ENCODE results near the gene TMEM131.

The TMEM131 gene

DNA sequence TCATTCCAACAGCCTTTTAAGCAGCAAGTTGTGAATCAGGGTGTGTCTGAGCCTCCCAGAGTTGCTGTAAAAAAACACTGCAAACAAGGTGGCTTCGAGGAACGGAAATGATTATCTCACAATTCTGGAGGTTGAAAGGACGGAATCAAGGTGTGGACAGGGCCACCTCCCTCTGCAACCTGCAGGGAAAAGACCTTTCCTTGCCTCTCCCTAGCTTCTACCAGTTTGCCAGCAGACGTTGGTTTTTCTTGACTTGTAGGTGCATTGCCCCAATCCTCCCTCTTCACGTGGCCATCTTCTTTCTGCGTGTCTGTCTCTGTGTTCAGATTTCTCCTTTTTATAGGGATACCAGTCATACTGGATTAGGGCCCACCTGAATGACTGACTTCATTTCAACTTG lies 24.8 kb upstream of the TMEM131 start:
- no peak for DNase-seq (ENCODE audit: low spot score)

GRCh38 chr2:98016908-98017670 lies 21.3 kb upstream of the TMEM131 start:
- no peak for DNase-seq (ENCODE audit: low spot score)

DNA sequence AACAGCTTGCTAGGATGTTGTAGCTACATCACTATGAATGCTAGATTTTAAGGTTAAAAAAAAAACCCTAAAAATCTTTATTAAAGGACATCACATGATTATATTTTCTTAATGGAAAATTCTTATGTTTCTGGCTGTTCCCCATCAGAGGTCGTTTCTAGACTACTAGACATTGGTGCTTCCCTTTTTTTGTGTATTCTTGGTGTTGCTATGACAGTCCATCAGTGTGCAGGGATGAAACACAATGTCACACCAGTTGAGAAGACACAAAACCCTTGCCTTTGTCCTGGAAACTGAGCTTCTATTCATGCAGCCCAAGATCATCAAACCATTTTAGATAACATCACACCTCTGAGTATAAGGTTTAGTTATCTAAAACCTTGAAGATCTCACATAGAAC lies 19.9 kb upstream of the TMEM131 start:
- no peak for DNase-seq (ENCODE audit: low spot score)

GRCh38 chr2:98014379-98014778 lies 18.6 kb upstream of the TMEM131 start:
- no peak for DNase-seq (ENCODE audit: low spot score)

DNA sequence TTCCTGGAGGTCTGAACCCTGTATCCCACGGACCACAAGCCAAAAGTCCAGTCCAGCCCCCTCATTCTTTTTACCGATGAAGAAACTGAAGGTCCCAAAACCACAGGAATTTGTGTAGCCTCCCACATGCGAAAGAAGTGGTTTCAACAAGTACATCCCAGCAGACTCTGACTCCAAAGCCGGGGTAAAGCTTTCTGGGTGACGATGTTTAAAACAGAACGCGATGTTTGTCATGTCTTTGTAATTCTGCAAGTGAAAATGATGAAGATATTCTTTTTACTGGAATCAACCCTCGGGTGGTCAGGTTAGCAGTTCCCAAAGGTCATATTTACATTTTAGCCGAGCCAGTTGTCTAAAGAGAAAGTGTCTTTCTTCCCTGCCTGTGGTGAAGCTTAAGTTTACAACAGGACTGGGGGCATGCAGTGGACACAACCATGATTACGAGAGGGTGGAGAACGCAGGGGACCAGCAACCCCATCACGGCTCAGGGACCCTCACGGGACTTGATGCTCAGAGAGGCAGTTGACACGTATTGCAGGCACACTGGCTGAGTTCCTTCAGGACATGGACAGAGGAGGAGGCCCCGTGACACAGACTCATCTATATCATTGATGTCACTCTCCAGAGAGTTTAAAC lies 17.8 kb upstream of the TMEM131 start:
- DNase-seq (ENCODE audit: low spot score): no peak

- DNase-seq (ENCODE audit: low spot score): no peak
Measured at GRCh38 chr2:98012561-98012991, 16.8 kb upstream of the TMEM131 start.

- DNase-seq (ENCODE audit: low spot score): no peak
Measured at GRCh38 chr2:98009887-98010760, 14.4 kb upstream of the TMEM131 start.

GRCh38 chr2:98008415-98008814 lies 12.7 kb upstream of the TMEM131 start:
- DNase-seq (ENCODE audit: low spot score): no peak

GRCh38 chr2:98006378-98006777 lies 10.6 kb upstream of the TMEM131 start:
- no peak for DNase-seq (ENCODE audit: low spot score)

DNA sequence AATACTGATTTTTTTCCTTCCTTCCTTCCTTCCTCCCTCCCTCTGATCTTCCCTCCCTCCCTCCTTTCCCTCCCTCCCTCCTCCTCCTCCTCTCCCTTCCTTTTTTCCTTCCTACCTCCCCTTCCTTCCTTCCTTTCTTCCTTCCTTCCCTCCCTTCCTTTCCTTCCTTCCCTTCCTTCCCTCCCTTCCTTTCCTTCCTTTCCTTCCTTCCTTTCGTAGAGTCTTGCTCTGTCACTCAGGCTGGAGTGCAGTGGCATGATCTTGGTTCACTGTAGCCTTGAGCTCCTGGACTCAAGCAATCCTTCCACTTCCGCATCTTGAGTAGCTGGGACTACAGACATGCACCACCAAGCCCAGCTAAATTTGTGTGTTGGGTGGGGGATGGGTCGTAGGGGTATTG lies 8.9 kb upstream of the TMEM131 start:
- no peak for DNase-seq (ENCODE audit: low spot score)

- no peak for DNase-seq (ENCODE audit: low spot score)
Measured at GRCh38 chr2:98004047-98004446, 8.3 kb upstream of the TMEM131 start.

DNA sequence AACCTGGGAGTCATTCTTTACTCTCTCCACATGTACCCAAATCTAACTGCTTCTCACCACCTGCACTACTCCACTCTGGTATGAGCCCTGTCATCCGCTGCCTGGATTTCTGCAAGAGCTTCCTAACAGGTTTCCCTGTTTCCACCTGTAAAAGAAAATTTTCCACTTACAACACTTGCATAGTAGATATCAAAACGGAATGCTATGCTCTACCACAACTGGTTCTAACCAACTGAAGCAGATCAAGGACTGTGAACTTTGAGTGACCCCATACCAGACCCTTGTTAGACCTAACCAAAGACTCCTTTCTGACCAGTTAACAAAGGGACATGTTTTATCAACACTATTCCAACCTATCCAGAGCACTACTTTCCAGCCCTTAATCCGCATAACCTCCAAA lies 3.8 kb upstream of the TMEM131 start:
- DNase-seq (ENCODE audit: low spot score): no peak

- DNase-seq (ENCODE audit: low spot score): no peak
Measured at GRCh38 chr2:97998431-97999005, 2.8 kb upstream of the TMEM131 start.

- no peak for DNase-seq (ENCODE audit: low spot score)
Measured at GRCh38 chr2:97997784-97998392, 2.1 kb upstream of the TMEM131 start.

GRCh38 chr2:97996679-97997078 lies 931 bp upstream of the TMEM131 start:
- no peak for DNase-seq (ENCODE audit: low spot score)

- peak; percentile 85 for DNase-seq (ENCODE audit: low spot score)
Measured at GRCh38 chr2:97995026-97995733, 568 bp downstream of the TMEM131 start.

GRCh38 chr2:97994476-97994875 lies 1.3 kb downstream of the TMEM131 start:
- no peak for DNase-seq (ENCODE audit: low spot score)

- DNase-seq (ENCODE audit: low spot score): no peak
Measured at GRCh38 chr2:97993926-97994325, 1.8 kb downstream of the TMEM131 start.

DNA sequence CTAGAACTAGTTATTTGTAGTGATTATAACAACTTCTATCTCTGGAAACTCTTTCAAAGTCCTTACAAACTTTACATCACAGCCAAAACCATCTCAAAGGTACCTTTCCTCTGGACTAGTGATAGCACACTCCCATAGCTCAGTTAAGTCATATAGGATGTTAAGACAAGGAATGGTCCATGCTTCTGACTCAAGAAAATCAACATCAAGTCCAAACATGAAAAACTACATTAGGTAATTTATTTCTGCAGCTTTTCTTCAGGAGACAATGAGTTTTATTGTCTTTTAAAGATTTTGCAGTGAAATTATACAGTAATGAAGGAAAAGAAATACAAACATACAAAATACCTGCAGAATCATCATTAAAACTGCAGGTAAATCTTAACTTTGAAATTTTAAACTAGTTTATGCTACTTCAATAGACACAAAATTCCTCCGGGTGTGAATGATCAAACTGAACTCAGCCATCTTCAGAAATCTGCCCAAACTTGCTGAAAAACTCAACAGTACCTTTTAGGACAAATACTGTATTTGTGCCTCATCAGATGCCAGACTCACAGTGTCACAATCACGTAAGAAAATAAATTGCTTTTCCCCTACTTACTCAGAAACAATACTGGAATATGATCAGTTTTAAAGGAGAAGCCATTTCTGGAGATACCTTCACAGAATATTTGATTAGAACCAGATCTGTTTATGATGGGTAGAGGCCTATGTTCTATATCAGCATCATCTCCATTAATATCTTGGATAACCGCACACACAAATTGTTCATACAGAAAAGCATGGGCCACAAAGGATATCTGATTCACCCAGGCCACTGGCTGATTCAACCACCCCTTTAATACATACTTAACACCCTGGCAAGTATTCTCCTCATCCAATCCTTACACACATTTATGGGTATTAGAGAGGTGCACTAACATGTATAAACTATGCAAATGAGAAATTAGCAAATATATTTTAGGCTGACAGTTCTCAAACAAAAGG lies 2.6 kb downstream of the TMEM131 start:
- no peak for DNase-seq (ENCODE audit: low spot score)
